Inferior parietal cortex (tissue), 1 donor: ENCODE measurements around the gene SYNRG.
A peak's percentile ranks its signal among the peaks of the same experiment; 100 is the strongest.

Source experiments
- DNase-seq: peaks from one replicate; pipeline ENCODE4 v3.0.0-alpha.2; 2016; ENCODE audit errors: extremely low spot score

SYNRG gene

GRCh38 chr17:37502009-37502936 lies 106.9 kb downstream of the SYNRG start:
- no peak for DNase-seq

DNA sequence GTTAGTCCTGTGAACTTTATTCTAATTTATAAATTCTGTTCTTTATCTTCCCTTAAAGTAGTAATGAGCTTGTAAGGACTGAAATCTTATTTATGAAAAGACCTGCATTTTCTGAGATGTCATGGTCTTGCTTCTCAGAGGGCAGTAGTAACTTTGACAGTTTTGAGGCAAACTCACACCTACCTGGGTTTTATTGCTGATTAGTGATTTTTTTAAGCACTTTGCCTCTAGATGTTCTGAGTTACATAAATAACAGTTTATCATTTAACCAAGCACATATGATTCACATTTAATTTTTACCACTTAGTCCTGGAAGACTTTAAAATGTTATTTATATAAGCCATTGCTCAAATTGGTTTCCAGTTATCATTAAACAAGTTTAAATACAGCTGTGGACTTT lies 108.8 kb downstream of the SYNRG start:
- no peak for DNase-seq

- DNase-seq: no peak
Measured at GRCh38 chr17:37494971-37495370, 114.2 kb downstream of the SYNRG start.

DNA sequence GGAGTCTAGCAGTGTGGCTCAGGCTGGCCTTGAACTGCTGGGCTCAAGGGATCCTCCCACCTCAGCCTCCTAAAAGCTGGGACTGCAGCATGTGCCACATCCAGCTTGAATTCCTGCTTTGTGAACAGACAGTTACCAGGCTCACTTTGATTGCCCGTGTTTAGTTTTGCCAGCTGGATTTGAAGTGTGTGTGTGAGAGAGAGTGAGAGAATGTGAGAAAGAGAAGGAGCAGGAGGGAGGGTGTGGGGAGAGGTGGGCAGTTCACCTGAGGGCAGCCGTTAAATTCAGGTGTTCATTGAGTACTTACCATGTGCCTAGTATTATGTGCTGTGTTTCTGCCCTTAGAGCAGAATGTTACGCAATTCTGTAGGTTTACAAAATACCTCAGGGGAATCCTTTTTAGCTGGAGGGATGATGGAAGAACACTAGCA lies 114.8 kb downstream of the SYNRG start:
- DNase-seq: no peak

GRCh38 chr17:37493249-37494027 lies 115.8 kb downstream of the SYNRG start:
- no peak for DNase-seq

DNA sequence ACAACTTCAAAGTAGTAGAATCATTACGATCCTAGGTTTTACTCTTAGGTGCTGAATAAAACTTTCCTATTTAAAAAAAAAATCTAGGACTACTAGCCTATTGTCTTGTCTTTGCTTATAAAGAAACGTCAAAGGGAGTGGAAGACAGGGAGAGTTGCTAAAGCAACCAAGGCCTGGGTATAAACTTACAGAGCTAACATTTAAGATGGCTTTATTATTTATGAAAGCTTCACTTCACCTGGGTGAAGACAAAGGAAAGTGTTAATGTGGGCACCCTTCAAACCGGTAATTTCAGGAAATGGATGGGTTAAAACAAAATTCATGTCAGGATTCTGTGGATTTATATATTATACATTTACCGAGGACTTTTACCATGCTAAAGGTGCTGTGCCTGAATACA lies 117.1 kb downstream of the SYNRG start:
- no peak for DNase-seq

GRCh38 chr17:37490638-37491614 lies 118.3 kb downstream of the SYNRG start:
- peak; percentile 57 for DNase-seq

GRCh38 chr17:37490022-37490587 lies 119.1 kb downstream of the SYNRG start:
- peak; percentile 32 for DNase-seq

DNA sequence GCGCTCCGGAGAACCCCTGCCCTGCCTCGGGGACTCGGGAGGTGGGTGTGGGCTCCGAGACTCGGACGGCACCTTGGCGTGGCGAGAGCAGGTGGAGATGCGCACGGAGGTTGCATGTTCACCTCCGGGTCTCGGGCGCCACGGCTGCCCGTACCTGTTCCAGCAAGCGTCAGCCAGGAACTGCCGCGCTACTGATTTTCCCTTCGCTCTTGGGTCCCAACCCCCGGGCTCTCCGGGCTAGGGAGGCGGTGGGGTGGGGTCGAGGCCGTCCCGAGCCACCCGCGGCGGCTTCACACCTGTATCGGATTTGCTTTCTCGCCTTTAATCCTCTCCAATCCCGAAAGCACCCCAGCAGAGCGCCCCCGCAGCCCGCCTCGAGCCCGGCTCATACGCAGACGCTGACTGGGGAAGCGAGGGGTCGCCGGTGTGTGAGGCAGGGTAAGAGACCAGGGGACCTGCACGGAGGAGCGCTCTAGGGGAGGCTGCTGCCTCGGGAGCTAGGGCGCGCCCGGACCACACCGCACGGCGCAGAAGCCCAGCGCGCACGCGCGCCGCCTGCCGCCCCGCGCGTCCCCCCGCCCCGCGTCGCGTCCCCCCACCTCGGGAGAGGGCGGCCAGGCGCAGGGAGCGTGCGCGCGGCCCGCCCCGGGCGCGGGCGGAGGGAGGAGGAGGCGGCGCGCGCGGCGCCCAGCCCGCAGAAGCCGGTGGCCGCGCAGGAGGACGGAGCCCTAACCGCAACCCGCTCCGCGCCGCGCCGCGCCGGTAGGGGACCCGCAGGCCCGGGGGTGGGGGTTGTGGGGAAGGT lies 119.8 kb downstream of the SYNRG start, which contains the start of gene DUSP14:
Gene DUSP14 (plus strand): TSS at position 695 of the 805 bp plus-strand sequence. CDS start 22,382 bp downstream, outside the sequence.
- DNase-seq: peak; percentile 76

DNA sequence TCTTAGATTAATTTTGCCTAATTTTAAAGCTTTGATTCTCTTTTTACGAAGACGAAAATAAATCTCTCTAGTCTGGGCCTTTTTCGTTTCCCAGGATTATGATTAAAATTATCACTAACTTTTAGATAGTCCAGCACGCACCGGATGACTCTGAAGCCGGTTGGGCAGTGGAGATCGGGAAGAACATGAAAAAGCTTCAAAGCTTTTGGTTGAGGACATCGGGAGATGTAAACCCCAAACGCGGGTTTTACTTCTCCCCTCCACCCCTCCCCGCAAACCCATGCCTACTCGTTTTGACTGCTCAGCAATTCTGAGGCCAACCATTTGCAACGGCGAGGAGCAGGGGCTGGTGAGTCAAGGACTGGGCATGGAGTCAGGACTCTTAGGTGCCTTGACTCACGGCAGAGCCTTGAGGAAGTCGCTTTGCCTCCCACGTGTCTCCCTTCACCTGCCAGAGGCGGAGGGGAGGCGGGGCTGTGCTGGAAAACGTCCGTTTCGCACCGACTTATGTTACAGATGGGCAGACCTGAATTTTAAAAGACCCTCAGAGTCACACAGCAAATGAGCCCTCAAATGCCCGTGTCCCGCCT lies 120.5 kb downstream of the SYNRG start:
- DNase-seq: peak; percentile 49

GRCh38 chr17:37488009-37488604 lies 121.1 kb downstream of the SYNRG start:
- DNase-seq: peak; percentile 58

DNA sequence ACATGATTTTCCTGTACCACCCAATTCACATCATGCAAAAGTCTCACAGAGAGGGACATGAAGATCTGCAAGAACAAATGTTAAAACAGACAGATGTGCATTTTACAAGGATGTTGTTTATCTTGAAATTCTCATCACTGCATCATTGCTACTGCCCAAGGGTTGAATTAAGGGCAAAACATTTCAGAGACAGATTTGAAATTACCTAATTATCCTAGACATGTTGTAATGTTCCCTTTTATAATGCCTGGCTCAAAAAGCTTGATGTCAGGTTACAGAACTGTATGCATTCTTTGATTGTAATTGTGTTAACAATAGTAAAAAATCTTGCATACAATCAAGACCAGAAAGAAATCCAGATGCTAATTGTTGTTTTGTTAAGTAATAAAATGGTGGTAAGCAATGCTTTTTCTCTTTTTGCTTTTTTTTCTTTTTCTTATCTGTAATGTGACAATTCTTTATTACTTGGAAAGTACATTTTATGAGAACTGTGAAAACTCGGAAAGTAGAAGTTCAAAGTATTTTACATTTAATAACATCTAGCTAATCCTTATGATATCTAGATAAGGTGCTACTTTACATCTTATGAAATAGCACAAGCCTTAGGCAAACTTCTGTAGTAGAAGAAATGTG lies 123.2 kb downstream of the SYNRG start:
- DNase-seq: no peak

DNA sequence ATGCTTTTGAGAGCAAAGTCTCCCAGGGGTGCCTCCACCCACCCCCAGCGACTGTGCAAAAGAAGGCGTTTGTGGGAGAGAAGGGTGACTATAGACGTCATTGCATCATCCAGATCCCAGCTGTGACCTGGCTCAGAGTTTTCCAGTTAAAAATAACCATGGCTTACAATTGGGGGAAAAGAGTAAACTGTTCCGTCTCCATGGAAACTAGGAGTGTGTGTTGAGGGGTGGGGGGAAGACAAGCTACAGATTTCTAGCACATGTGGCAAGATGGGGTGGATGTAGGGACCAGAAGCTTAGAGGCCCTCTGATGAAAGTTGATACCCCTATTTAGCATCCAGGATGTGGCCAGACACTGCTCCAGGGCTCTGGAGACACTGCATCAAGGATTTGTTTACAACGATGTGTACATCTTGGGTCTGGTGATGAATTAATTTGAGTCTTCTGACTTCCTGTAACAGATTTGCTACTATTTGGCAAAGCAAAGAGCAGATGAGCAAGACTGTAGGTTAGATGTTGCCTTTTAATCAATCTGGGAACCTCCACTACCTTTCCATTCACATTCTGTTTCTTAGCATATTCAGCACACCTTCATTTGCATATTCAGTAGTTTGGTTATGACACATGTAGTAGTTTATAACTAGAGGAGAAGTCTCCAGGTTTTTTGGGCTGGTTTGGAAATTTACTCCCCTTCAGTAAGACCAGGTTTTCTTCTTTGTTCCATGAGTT lies 125.7 kb downstream of the SYNRG start:
- DNase-seq: peak; percentile 37

GRCh38 chr17:37481001-37481665 lies 128.1 kb downstream of the SYNRG start:
- DNase-seq: no peak

GRCh38 chr17:37480427-37480826 lies 128.8 kb downstream of the SYNRG start:
- no peak for DNase-seq

- no peak for DNase-seq
Measured at GRCh38 chr17:37479025-37479424, 130.2 kb downstream of the SYNRG start.

- no peak for DNase-seq
Measured at GRCh38 chr17:37478187-37478586, 131.0 kb downstream of the SYNRG start.
